HG03439 (cell line): ENCODE data around the gene GNG4.
"Not testable (repeated sequence)": the region's sequence is repeated elsewhere in the genome, so short reads cannot be mapped to it uniquely, and the experiment has no call there.

Experiments used
- ATAC-seq: cut with Tn5 transposase; IDR thresholded peaks from one replicate; pipeline ENCODE4 v1.9.1; 2021; ENCODE audit warnings: mild to moderate bottlenecking, moderate library complexity; ENCODE audit not compliant: unreplicated experiment

The GNG4 gene

DNA sequence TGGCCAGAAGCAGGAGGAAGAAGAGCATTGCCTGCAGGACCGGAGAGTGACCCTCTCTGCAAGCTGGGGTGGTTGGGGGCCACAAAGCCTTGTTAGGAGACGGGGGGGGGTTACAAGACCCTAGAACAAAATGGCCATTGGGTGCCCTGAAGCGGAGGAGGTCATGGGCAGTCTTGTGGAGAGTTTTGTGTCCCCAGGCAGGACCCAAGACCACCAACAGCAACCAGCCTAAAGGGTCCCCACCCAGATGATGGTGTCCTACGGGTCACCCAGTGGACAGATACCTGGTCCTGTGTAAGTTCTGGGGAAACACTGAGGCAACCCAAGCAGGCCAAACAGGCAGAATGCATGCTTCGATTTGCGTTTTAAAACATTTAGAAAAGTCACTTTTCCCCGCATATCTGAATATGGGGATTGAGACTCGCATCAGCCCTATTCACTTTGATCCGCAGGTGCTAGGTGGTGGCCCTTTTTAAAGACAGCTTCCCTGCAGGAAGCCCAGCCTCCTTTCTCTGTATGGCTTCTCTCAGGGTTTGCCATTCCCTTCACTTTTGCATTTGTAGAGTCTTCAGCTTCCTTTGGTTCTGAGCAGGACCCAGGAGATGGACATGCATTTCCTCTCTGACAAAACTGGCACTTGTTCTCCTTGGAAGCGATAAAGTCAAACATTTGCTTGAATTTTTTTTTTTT lies 21.1 kb downstream of the GNG4 start:
- ATAC-seq: no peak

DNA sequence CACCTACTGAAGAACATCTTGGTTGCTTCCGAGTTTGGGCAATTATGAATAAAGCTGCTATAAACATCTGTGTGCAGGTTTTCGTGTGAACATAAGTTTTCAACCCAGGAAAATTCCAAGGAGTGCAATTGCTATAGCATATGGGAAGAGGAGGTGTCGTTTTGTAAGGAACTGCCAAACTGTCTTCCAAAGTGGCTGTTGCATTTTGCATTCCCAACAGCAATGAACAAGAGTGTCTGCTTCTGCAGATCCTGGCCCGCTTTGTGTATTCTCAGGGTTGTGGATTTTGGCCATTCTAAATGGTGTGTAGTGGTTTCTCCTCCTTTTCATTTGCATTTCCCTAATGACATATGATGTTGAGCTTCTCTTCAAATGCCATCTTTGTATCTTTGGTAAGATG lies 23.8 kb downstream of the GNG4 start:
- ATAC-seq: no peak

DNA sequence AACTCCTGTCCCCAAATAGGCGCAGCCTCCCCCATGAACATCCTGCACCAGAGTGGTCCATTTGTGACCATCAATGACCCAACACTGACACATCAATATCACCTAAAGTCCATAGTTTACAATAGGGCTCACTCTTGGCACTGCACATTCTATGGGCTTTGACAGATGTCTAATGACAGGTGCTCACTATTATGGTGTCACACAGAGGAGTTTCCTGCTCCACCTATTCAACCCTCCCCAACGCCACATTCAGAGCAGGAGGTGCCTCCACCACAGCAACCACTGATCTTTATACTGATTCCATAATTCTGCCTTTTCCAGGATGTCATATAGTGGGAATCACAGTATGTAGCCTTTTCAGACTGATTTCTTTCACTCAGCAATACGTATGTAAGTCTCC lies 24.2 kb downstream of the GNG4 start:
- ATAC-seq: no peak

GRCh38 chr1:235624721-235625333 lies 24.8 kb downstream of the GNG4 start:
- ATAC-seq: no peak

- ATAC-seq: no peak
Measured at GRCh38 chr1:235622936-235623779, 26.4 kb downstream of the GNG4 start.

GRCh38 chr1:235619149-235619548 lies 30.4 kb downstream of the GNG4 start:
- ATAC-seq: not testable (repeated sequence)

- no peak for ATAC-seq
Measured at GRCh38 chr1:235617808-235618207, 31.8 kb downstream of the GNG4 start.

- ATAC-seq: no peak
Measured at GRCh38 chr1:235617140-235617539, 32.4 kb downstream of the GNG4 start.

DNA sequence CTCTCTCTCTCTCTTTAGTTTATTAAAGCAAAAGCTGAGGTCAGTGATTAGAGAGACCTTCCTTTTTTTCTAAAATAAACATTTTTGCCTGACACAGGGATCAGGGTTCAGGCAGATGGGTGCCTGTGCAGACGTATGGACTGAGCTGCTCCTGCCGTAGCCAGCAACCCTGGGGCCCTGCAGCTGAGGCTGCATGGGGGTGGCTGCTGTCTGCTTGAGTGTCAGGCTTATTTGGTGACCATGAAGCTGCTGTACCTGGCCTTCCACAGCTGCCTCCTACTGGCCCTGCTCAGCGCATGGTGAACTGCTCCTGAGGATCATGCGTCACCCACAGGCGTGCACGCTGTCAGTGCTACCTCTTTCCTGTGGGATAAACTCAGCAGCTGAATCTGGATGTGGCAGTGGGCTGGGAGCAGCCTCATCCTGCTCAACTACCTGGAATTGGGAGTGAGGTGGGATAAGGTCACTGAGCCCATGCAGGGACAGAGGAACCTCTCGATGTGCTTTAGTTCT lies 35.1 kb downstream of the GNG4 start:
- ATAC-seq: no peak

GRCh38 chr1:235613602-235614001 lies 36.0 kb downstream of the GNG4 start:
- ATAC-seq: no peak

- ATAC-seq: no peak
Measured at GRCh38 chr1:235612761-235613160, 36.8 kb downstream of the GNG4 start.

GRCh38 chr1:235610157-235610556 lies 39.4 kb downstream of the GNG4 start:
- no peak for ATAC-seq

DNA sequence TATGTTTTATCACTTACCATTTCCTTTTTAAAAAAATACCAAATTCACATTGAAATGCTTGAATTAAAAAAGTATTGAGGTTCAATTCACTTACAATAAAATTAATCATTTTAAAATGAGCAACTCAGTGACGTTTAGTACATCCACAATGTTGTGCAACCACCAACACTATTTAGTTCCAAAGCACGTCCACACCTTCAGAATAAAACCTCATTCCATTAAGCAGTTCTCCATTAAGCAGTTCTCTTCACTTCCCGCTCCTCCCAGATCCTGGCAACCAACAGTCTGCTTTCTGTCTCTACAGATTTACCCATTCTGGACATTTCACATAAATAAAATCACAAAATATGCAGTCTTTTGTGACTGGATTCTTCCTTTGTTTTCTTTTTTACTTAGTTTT lies 41.3 kb downstream of the GNG4 start:
- ATAC-seq: no peak

- no peak for ATAC-seq
Measured at GRCh38 chr1:235607284-235607683, 42.3 kb downstream of the GNG4 start.

GRCh38 chr1:235601104-235601503 lies 48.5 kb downstream of the GNG4 start:
- ATAC-seq: no peak

DNA sequence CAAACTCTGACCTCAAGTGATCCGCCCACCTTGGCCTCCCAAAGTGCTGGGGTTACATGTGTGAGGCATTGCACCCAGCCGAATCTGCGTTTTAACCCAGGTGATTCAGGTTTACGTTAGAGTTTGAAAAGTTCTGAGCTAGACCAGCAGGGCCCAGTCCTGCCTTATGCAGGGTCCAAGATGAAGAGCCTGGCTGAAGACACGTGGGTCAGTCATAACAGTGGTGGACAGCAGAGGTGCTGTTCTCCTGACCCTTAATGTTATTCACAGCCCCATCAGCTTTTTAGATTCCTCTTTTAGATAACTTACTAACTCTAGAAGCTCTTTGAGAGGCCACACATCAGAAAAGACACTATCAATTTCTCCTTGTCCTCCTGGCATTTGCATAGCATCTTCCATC lies 50.0 kb downstream of the GNG4 start:
- no peak for ATAC-seq

DNA sequence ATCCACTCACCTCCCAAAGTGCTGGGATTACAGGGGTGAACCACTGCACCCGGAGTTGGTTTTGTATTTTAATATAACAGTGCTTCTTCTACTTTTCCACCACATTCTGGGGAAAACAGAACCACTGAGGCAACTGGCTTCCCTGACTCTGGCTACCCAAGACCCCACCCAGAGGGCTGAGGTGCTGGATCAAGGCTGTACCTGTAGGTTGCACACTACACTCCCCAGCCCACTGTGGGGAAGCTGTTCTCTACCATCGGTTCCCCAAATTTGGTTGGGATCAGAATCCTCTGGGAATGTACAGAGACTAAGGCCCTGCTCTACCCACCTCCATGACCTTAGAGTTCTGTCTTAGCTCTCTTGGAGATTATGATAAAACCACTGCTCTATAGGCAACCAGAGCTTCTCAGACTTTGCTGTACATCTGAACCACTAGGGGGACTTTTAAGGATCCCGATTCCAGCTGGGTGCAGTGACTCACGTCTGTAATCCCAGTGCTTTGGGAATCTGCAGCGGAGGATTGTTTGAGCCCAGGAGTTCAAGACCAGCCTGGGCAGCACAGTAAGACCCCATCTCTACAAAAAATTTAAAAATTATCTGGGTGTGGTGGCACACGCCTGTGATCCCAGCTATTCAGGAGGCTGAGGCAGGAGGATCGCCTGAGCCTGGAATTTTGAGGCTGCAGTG lies 51.6 kb downstream of the GNG4 start:
- ATAC-seq: no peak

GRCh38 chr1:235595079-235595478 lies 54.5 kb downstream of the GNG4 start:
- no peak for ATAC-seq

- ATAC-seq: not testable (repeated sequence)
Measured at GRCh38 chr1:235594281-235594895, 55.2 kb downstream of the GNG4 start.

DNA sequence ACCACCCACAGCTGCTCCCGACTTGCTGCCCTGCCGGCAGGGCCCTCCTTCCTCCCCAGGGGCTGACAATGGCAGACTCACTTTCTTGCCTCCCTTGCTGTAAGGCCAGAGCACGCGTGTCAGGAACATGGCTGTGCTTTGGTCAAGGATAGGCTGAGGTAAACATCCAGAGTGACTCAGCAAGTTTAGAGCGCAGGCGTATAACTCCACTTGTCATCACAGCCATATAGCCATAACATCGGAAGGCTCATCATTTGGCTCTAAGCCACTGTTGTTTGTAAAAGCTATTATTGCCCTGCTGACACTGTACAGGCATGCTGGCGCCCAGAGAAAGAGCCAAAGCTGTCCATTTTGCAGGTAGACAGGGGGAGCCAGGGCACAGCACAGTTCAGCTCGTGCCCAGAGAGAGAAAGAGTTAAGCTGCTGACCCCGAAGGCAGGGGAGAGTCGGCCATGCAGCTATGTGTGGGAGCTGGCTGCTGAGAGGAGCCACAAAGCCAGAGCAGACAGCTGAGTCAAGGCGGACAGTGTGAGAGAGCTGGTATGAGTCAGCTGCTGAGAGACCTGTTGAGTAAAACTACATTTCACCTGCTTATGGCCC lies 60.6 kb downstream of the GNG4 start:
- ATAC-seq: no peak
